SK-N-SH (cell line): ENCODE results near the gene SGF29. TPM values are rescaled to one million over a fixed set of nuclear protein-coding genes. Genes with fewer than 3 reads are reported as not detected.

Experiments
- CTCF ChIA-PET: fragments of 300-600, 350-600 bp; formaldehyde crosslinking; extraction: SDS; loops from one replicate; lab custom pipeline; 2021; lab: Yijun Ruan, JAX
- POLR2A ChIA-PET: fragments of 350-600 bp; sonication (Branson Sonifier 250); formaldehyde crosslinking; extraction: SDS; loops from one replicate; lab custom pipeline; 2020; ENCODE audit warnings: antibody characterized with exemption, inconsistent platforms; lab: Yijun Ruan, JAX
- DNase-seq: peaks from one replicate; pipeline ENCODE4 v3.0.0; 2012
- H2AFZ ChIP-seq: fragments of 200-600 bp; sonication (generic); 2 replicates; pipeline ENCODE4 v1.8.1; 2016; ENCODE audit warnings: antibody characterized with exemption, mild to moderate bottlenecking, low read depth
- H3F3A ChIP-seq: fragments of 200-600 bp; sonication (generic); replicated peaks from 2 replicates; pipeline ENCODE3; 2016; ENCODE audit warnings: antibody characterized with exemption, mild to moderate bottlenecking; ENCODE audit not compliant: insufficient read depth
- H3K27ac ChIP-seq, 2 experiments: fragments of 200-500 bp in 1 of 2; fragments of 200-600 bp in 1 of 2; sonication (Bioruptor generic) in 1 of 2; sonication (generic), shearing (Covaris generic) in 1 of 2; 2 replicates each; pipeline versions ENCODE4 v1.5.1 to v1.6.1; 2014 to 2016; ENCODE audit warnings: low read depth in 2 of 2, inconsistent platforms in 1 of 2, low read length in 1 of 2, mild to moderate bottlenecking in 1 of 2, mixed read lengths in 1 of 2
- H3K27me3 ChIP-seq: fragments of 200-600 bp; sonication (generic), shearing (Covaris generic); 2 replicates; pipeline ENCODE4 v1.6.1; 2016; ENCODE audit warnings: mixed run types; ENCODE audit not compliant: insufficient read depth
- H3K36me3 ChIP-seq, 2 experiments: fragments of 200-500 bp in 1 of 2; fragments of 200-600 bp in 1 of 2; sonication (Bioruptor generic) in 1 of 2; sonication (generic) in 1 of 2; replicated peaks in 1 of 2; 2 replicates each; pipeline versions ENCODE3 to v1.5.1; 2014 to 2016; ENCODE audit warnings: low read length in 1 of 2, mild to moderate bottlenecking in 1 of 2; ENCODE audit not compliant: insufficient read depth in 2 of 2, control insufficient read depth in 1 of 2
- H3K4me1 ChIP-seq, 2 experiments: fragments of 200-500 bp in 1 of 2; fragments of 200-600 bp in 1 of 2; sonication (Bioruptor generic) in 1 of 2; sonication (generic), shearing (Covaris generic) in 1 of 2; 2 replicates each; pipeline versions ENCODE4 v1.5.1 to v1.6.1; 2014 to 2016; ENCODE audit warnings: low read depth in 1 of 2, low read length in 1 of 2, mixed run types in 1 of 2; ENCODE audit not compliant: insufficient read depth in 2 of 2, control insufficient read depth in 1 of 2
- H3K4me2 ChIP-seq: fragments of 200-600 bp; sonication (generic), shearing (Covaris generic); 2 replicates; pipeline ENCODE4 v1.6.1; 2017; ENCODE audit warnings: mixed run types
- H3K4me3 ChIP-seq, 2 experiments: fragments of 200-500 bp in 1 of 2; fragments of 200-600 bp in 1 of 2; sonication (Bioruptor generic) in 1 of 2; sonication (generic), shearing (Covaris generic) in 1 of 2; 2 replicates each; pipeline versions ENCODE4 v1.5.1 to v1.8.1; 2014 to 2016; ENCODE audit warnings: low read depth in 2 of 2, inconsistent platforms in 1 of 2, low read length in 1 of 2, mild to moderate bottlenecking in 1 of 2, mixed read lengths in 1 of 2, moderate library complexity in 1 of 2
- H3K79me2 ChIP-seq: fragments of 200-600 bp; sonication (generic); 2 replicates; pipeline ENCODE4 v1.8.1; 2017; ENCODE audit warnings: mild to moderate bottlenecking; ENCODE audit not compliant: insufficient read depth
- H3K9ac ChIP-seq: fragments of 200-600 bp; sonication (generic); 2 replicates; pipeline ENCODE4 v1.6.1; 2017; ENCODE audit warnings: mixed run types
- H3K9me2 ChIP-seq: fragments of 200-600 bp; sonication (generic); 2 replicates; pipeline ENCODE4 v1.6.1; 2017; ENCODE audit warnings: mixed run types
- H3K9me3 ChIP-seq: fragments of 200-600 bp; sonication (generic); 2 replicates; pipeline ENCODE4 v1.6.1; 2017; ENCODE audit warnings: mixed run types, mild to moderate bottlenecking, moderate library complexity
- H4K20me1 ChIP-seq: fragments of 200-600 bp; sonication (generic); 2 replicates; pipeline ENCODE4 v1.6.1; 2017; ENCODE audit warnings: mild to moderate bottlenecking, mixed run types; ENCODE audit not compliant: insufficient read depth
- ELF1 ChIP-seq: IDR thresholded peaks from 2 replicates; pipeline ENCODE4 v1.4.0; 2012
- EZH2phosphoT487 ChIP-seq: fragments of 200-600 bp; sonication (generic); IDR thresholded peaks from 2 replicates; pipeline ENCODE4 v1.6.1; 2017; ENCODE audit warnings: low read depth, mixed run types, mild to moderate bottlenecking, antibody characterized with exemption, moderate library complexity, borderline replicate concordance
- FOSL2 ChIP-seq: IDR thresholded peaks from 2 replicates; pipeline ENCODE4 v1.4.0; 2012; ENCODE audit warnings: low read depth, mild to moderate bottlenecking, moderate library complexity, borderline replicate concordance
- FOXJ3 ChIP-seq: sonication (generic); formaldehyde crosslinking; IDR thresholded peaks from 2 replicates; pipeline ENCODE4 v1.5.1; 2020; ENCODE audit warnings: mild to moderate bottlenecking, missing genetic modification reagents
- GABPA ChIP-seq: IDR thresholded peaks from 2 replicates; pipeline ENCODE4 v1.4.0; 2012; ENCODE audit warnings: low read depth, mild to moderate bottlenecking
- MXI1 ChIP-seq: IDR thresholded peaks from 2 replicates; pipeline ENCODE4 v1.6.1; 2012; ENCODE audit warnings: mild to moderate bottlenecking, low read depth, low read length, improper control_type of control experiment
- NFIC ChIP-seq: IDR thresholded peaks from 2 replicates; pipeline ENCODE4 v1.4.0; 2012; ENCODE audit warnings: borderline replicate concordance
- NRF1 ChIP-seq: IDR thresholded peaks from 2 replicates; pipeline ENCODE4 v1.6.1; 2012; ENCODE audit warnings: low read depth, mild to moderate bottlenecking, low read length
- PBX3 ChIP-seq: IDR thresholded peaks from 2 replicates; pipeline ENCODE4; 2012
- REST ChIP-seq: IDR thresholded peaks from 2 replicates; pipeline ENCODE4 v1.6.1; 2012; ENCODE audit warnings: mild to moderate bottlenecking, low read depth, low read length, moderate library complexity
- RFX5 ChIP-seq: IDR thresholded peaks from 2 replicates; pipeline ENCODE4 v1.6.1; 2012; ENCODE audit warnings: mild to moderate bottlenecking, improper control_type of control experiment, low read length
- TEAD4 ChIP-seq: IDR thresholded peaks from 2 replicates; pipeline ENCODE4 v1.4.0; 2012; ENCODE audit warnings: mild to moderate bottlenecking, borderline replicate concordance; ENCODE audit not compliant: insufficient read depth
- YY1 ChIP-seq: IDR thresholded peaks from 2 replicates; pipeline ENCODE4 v1.4.0; 2012; ENCODE audit warnings: low read depth, mild to moderate bottlenecking
- WGBS: methylation state at CpG from one replicate; pipeline ENCODE4 v1.1.6; 2017; ENCODE audit warnings: low lambda C conversion rate; 5-methylcytosine and 5-hydroxymethylcytosine counted together
- polyA plus RNA-seq, 3 experiments: library from polyadenylated mRNA; depleted of rRNA; stranded (reverse); fragments of >200 nt; gene quantifications; 2 replicates each; pipeline ENCODE4 v1.2.3, GENCODE V29; 2012

The SGF29 gene
- polyA plus RNA-seq, 1 of the 3 experiments (the other 2 are of a cell fraction) = 4.6 TPM

GRCh38 chr16:28558456-28558855 is 4.7 kb downstream of the SGF29 start (continued):
- TF ChIP-seq RFX5 (no peak), FOXJ3 (CRISPR knock-in tag) (no peak), ELF1 (no peak), PBX3 (no peak), EZH2phosphoT487 (no peak), YY1 (no peak)

- Histone ChIP-seq H3K4me1 (peaks cover 0 to 3% of the 10 kb centered on the region in 2 experiments; a peak in 1 of 4 replicates), H3F3A (no peaks in the 10 kb centered on the region), H3K9me3 (no peaks in the 10 kb centered on the region), H3K9ac (no peak overlapping the region), H3K27me3 (no peaks in the 10 kb centered on the region), H3K27ac (no peak overlapping the region), H3K79me2 (0 out of 2 replicates have a peak, but pooled peaks cover 3% of the 10 kb centered on the region), H3K4me2 (no peak overlapping the region), H3K4me3 (no peak overlapping the region), H3K36me3 (peaks cover 0 to 6% of the 10 kb centered on the region in 2 experiments), H4K20me1 (no peaks in the 10 kb centered on the region), H2AFZ (no peak overlapping the region), H3K9me2 (no peaks in the 10 kb centered on the region)
- CTCF ChIA-PET = no interaction called here
- POLR2A ChIA-PET = no interaction called here
- no peak for TF ChIP-seq RFX5
- no peak for DNase-seq
- 86% methylated on average over 6 of the region's 7 CpGs for WGBS
Measured at GRCh38 chr16:28561557-28562187, 8.0 kb downstream of the SGF29 start.

- no peaks in the 10 kb centered on the region for H3K27me3 ChIP-seq
- peaks cover 0 to 6% of the 10 kb centered on the region in 2 experiments for H3K36me3 ChIP-seq
- DNase-seq = no peak
- H3K9me2 ChIP-seq = no peaks in the 10 kb centered on the region
- H3K79me2 ChIP-seq = 0 out of 2 replicates have a peak, but pooled peaks cover 2% of the 10 kb centered on the region
- no peaks in the 10 kb centered on the region for H3F3A ChIP-seq
- no peak overlapping the region for H3K4me2 ChIP-seq
- no peak overlapping the region for H2AFZ ChIP-seq
- WGBS = 94% methylated on average over 4 of the region's 4 CpGs
- no peaks in the 10 kb centered on the region for H3K9me3 ChIP-seq
- H4K20me1 ChIP-seq = no peaks in the 10 kb centered on the region
- H3K4me1 ChIP-seq = peaks cover 0 to 3% of the 10 kb centered on the region in 2 experiments; a peak in 1 of 4 replicates
- no peak overlapping the region for H3K4me3 ChIP-seq
- POLR2A ChIA-PET = no interaction called here
- TF ChIP-seq FOSL2 (no peak), REST (no peak), MXI1 (no peak), NRF1 (no peak), EZH2phosphoT487 (no peak), NFIC (no peak), TEAD4 (no peak), GABPA (no peak)
- CTCF ChIA-PET = no interaction called here
- H3K9ac ChIP-seq = no peak overlapping the region
- H3K27ac ChIP-seq = no peak overlapping the region
Measured at GRCh38 chr16:28562199-28562598, 8.5 kb downstream of the SGF29 start.
